Neural crest cell (in vitro differentiated cells): ENCODE data around the gene CCL14. TPM values are rescaled to one million over a fixed set of nuclear protein-coding genes. Genes with fewer than 3 reads are reported as not detected.
"Not testable (repeated sequence)": the region's sequence is repeated elsewhere in the genome, so short reads cannot be mapped to it uniquely, and the experiment has no call there.

Experiments used
- DNase-seq: peaks from one replicate; pipeline ENCODE4 v3.0.0; 2021; ENCODE audit warnings: low read depth, mixed read lengths, low spot score
- H3K27ac Mint-ChIP-seq: one replicate; pipeline ENCODE4 v1.8.0; 2021; ENCODE audit warnings: mild to moderate bottlenecking, mixed read lengths; ENCODE audit not compliant: unreplicated experiment
- H3K27me3 Mint-ChIP-seq: 2 replicates; pipeline ENCODE4 v1.8.0; 2021; ENCODE audit warnings: low read depth, mild to moderate bottlenecking, mixed read lengths
- H3K36me3 Mint-ChIP-seq: 2 replicates; pipeline ENCODE4 v1.8.0; 2021; ENCODE audit warnings: low read depth, mild to moderate bottlenecking, mixed read lengths
- H3K4me1 Mint-ChIP-seq: 2 replicates; pipeline ENCODE4 v1.8.0; 2021; ENCODE audit warnings: mixed read lengths
- H3K4me3 Mint-ChIP-seq: one replicate; pipeline ENCODE4 v1.8.0; 2021; ENCODE audit warnings: mild to moderate bottlenecking, mixed read lengths
- H3K9me3 Mint-ChIP-seq: 2 replicates; pipeline ENCODE4 v1.8.0; 2021; ENCODE audit warnings: mixed read lengths
- CTCF ChIP-seq: fragments of 200-600 bp; sonication (generic); conservative IDR thresholded peaks from 2 replicates; pipeline ENCODE4 v1.5.0; 2021; ENCODE audit warnings: antibody characterized with exemption, mild to moderate bottlenecking
- total RNA-seq: library from RNA; stranded (reverse); gene quantifications from 2 replicates; pipeline ENCODE4 v1.2.1, GENCODE V29; 2021

CCL14 gene
- total RNA-seq, 1 donor from 2014 or later, result not detected

- DNase-seq, result no peak
- Mint-ChIP-seq H3K4me3 (no peak overlapping the region), H3K4me1 (peaks cover 7% of the 10 kb centered on the region), H3K36me3 (no peaks in the 10 kb centered on the region), H3K27ac (no peak overlapping the region), H3K9me3 (no peaks in the 10 kb centered on the region), H3K27me3 (peaks cover 34% of the 10 kb centered on the region)
- no peak for TF ChIP-seq CTCF
These were observed 37.8 kb upstream of the CCL14 start for GRCh38 chr17:36024106-36024869.

GRCh38 chr17:36019423-36019822 lies 32.9 kb upstream of the CCL14 start:
- no peak for TF ChIP-seq CTCF
- DNase-seq, result no peak
- Mint-ChIP-seq H3K4me1 (peaks cover 7% of the 10 kb centered on the region), H3K9me3 (peaks cover 3% of the 10 kb centered on the region), H3K4me3 (no peak overlapping the region), H3K36me3 (no peaks in the 10 kb centered on the region), H3K27ac (no peak overlapping the region), H3K27me3 (peaks cover 47% of the 10 kb centered on the region)

GRCh38 chr17:36017799-36018198 lies 31.3 kb upstream of the CCL14 start, which contains the start of gene CCL23:
Gene CCL23, minus strand, starts transcription at chr17:36017972. Its CDS starts 75 bp downstream, at chr17:36017897.
- H3K27me3 Mint-ChIP-seq, result peaks cover 52% of the 10 kb centered on the region
- no peak for DNase-seq
- no peak within 1 kb of the TSS for H3K27ac Mint-ChIP-seq
- no peak within 1 kb of the TSS for H3K4me3 Mint-ChIP-seq
- no peaks in the 10 kb centered on the region for H3K36me3 Mint-ChIP-seq
- peaks cover 3% of the 10 kb centered on the region for H3K9me3 Mint-ChIP-seq
- no peaks in the 10 kb centered on the region for H3K4me1 Mint-ChIP-seq
- TF ChIP-seq CTCF, result no peak

- DNase-seq, result no peak
- peaks cover 3% of the 10 kb centered on the region for H3K9me3 Mint-ChIP-seq
These were observed 30.0 kb upstream of the CCL14 start for GRCh38 chr17:36016555-36016954.

GRCh38 chr17:36015895-36016294 lies 29.4 kb upstream of the CCL14 start:
- not testable (repeated sequence) for DNase-seq, H3K9me3 Mint-ChIP-seq, H3K27ac Mint-ChIP-seq, H3K4me1 Mint-ChIP-seq, H3K36me3 Mint-ChIP-seq, H3K4me3 Mint-ChIP-seq
- peaks cover 35% of the 10 kb centered on the region for H3K27me3 Mint-ChIP-seq

More at GRCh38 chr17:36016555-36016954, 30.0 kb upstream of the CCL14 start:
- H3K27ac Mint-ChIP-seq, result no peak overlapping the region
- no peak overlapping the region for H3K4me3 Mint-ChIP-seq
- H3K4me1 Mint-ChIP-seq, result no peaks in the 10 kb centered on the region
- H3K27me3 Mint-ChIP-seq, result peaks cover 42% of the 10 kb centered on the region
- no peak for TF ChIP-seq CTCF
- H3K36me3 Mint-ChIP-seq, result no peaks in the 10 kb centered on the region

- H3K4me3 Mint-ChIP-seq, result no peak overlapping the region
- peaks cover 26% of the 10 kb centered on the region for H3K27me3 Mint-ChIP-seq
- H3K4me1 Mint-ChIP-seq, result no peaks in the 10 kb centered on the region
- peaks cover 9% of the 10 kb centered on the region for H3K9me3 Mint-ChIP-seq
- H3K36me3 Mint-ChIP-seq, result no peaks in the 10 kb centered on the region
- DNase-seq, result no peak
- no peak overlapping the region for H3K27ac Mint-ChIP-seq
- no peak for TF ChIP-seq CTCF
These were observed 28.4 kb upstream of the CCL14 start for GRCh38 chr17:36014946-36015345.
